Measurements from ENCODE around the gene INAFM1. TPM values are rescaled to one million over a fixed set of nuclear protein-coding genes. Genes with fewer than 3 reads are reported as not detected.

The INAFM1 gene
- total and polyA plus RNA-seq, 9 of the 15 experiments (the other 6 are each of a cell fraction or from before 2014, with no cell fraction given), result 0.71 to 30.9 (median 3.1) TPM

DNA sequence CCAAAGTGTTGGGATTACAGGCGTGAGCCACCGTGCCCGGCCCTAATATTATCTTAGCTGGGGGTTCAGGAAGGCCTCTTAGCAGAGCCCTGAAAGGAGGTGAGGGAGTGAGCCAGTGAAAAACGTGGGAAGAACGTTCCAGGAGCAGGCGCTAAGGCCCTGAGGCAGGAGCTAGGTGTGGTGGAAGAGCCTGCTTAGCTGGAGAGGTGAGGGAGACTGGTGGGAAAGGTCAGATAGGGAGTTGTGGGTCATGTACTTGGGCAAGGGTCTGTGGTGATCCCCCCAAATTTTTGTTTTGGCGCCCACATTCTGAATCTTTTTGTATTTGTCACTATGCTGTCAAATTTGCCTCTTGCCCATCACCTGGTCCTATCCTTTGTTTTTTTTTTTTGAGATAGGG lies 5.1 kb upstream of the INAFM1 start (continued):
- TF ChIP-seq ZNF77 (CRISPR knock-in tag; IDR thresholded peaks at IDR 0.05) (no peak), FOXJ2 (tag; IDR thresholded peaks at IDR 0.05) (no peak), MCM5 (IDR thresholded peaks at IDR 0.05; ENCODE audit: low read depth) (no peak), BACH1 (tag; IDR thresholded peaks at IDR 0.05) (no peak)

DNA sequence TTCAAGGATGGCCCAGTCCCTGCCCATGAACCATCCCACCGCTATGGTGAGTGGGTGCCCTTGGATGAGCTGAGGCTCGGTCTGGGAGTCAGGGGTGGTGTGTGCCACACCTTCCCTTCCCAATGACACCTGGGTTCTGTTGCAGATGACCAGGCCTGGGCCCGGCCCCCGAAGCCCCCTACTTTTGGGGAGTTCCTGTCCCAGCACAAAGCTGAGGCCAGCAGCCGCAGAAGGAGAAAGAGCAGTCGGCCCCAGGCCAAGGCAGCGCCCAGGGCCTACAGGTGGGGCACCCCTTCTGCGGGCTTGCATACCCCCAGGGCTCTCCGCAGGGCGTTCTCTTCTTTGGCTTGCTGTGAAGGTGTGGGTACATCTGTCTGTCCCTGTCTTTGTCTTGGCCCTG lies 4.3 kb upstream of the INAFM1 start:
- ATAC-seq, result no peak
- H3K4me1 ChIP-seq (replicated peaks in 1 of 2; ENCODE audit: control insufficient read depth in 2 of 2, insufficient read depth in 2 of 2, low read length in 2 of 2), result peaks cover 12 to 48% of the 10 kb centered on the region in 2 experiments; a peak in 4 of 5 replicates
- no peak overlapping the region for H3K27ac ChIP-seq (ENCODE audit: extremely low read depth, low read depth, low read length)
- intact Hi-C loops (cut with micrococcal nuclease) (no loop called here), in situ Hi-C loops (cut with MboI) (no loop called here)
- H3K36me3 ChIP-seq (ENCODE audit: control insufficient read depth, insufficient read depth, low read length), result peaks cover 42% of the 10 kb centered on the region; the same call in 2 of the 3 replicates
- no peak overlapping the region for H3K9ac ChIP-seq (ENCODE audit: insufficient read depth in 1 of 2, low read depth in 2 of 2, low read length in 2 of 2)
- no peaks in the 10 kb centered on the region for H4K20me1 ChIP-seq (replicated peaks; ENCODE audit: control insufficient read depth, insufficient read depth, low read length)
- POLR2A ChIA-PET, result interaction anchor here (1.1 to 2.1 kb wide), 3 partner anchors 9 to 303 kb away, joined by 3 to 18 read pairs (median 7); partner anchors contain the start of gene CCDC9
- DNase-seq (ENCODE audit: extremely low read depth in 1 of 4, low spot score in 3 of 4), result no peak
- WGBS (ENCODE audit: insufficient coverage, low coverage, missing lambda C conversion rate), result 94% methylated on average over 5 of the region's 10 CpGs
- no peak for FAIRE-seq
- no TSS peak for BruUV-seq (replicated peaks)
- no peak overlapping the region for H3K4me3 ChIP-seq
- peaks cover 6% of the 10 kb centered on the region for H3K79me2 ChIP-seq (ENCODE audit: control insufficient read depth, insufficient read depth, low read length)
- no peak overlapping the region for H2AFZ ChIP-seq (ENCODE audit: low read depth, low read length)
- H3K9me3 ChIP-seq (replicated peaks; ENCODE audit: control insufficient read depth, insufficient read depth, low read depth, low read length), result no peaks in the 10 kb centered on the region
- TF ChIP-seq MAZ (CRISPR knock-in tag; conservative IDR thresholded peaks at IDR 0.05 in 1 of 2, IDR thresholded peaks at IDR 0.05 in 1 of 2), result no peak
- TF ChIP-seq POLR2G (IDR thresholded peaks at IDR 0.05; ENCODE audit: low read depth, low read length), result peak; percentile 37; the same call in 1 of the 2 replicates
- H3K27me3 ChIP-seq (ENCODE audit: control insufficient read depth in 2 of 2, insufficient read depth in 2 of 2, low read length in 2 of 2), result no peaks in the 10 kb centered on the region
- CTCF ChIA-PET (ENCODE audit: low intra/inter-chr PET ratio), result no interaction called here
- no peaks in the 10 kb centered on the region for H3K9me1 ChIP-seq (ENCODE audit: control insufficient read depth, insufficient read depth, low read length)
- no peak overlapping the region for H3K4me2 ChIP-seq (ENCODE audit: insufficient read depth, low read length)

Measured in K562 (cell line).